ENCODE results near the gene TRIM6.
"Not testable (repeated sequence)": the region's sequence is repeated elsewhere in the genome, so short reads cannot be mapped to it uniquely, and the experiment has no call there.

TRIM6 gene, protein sequence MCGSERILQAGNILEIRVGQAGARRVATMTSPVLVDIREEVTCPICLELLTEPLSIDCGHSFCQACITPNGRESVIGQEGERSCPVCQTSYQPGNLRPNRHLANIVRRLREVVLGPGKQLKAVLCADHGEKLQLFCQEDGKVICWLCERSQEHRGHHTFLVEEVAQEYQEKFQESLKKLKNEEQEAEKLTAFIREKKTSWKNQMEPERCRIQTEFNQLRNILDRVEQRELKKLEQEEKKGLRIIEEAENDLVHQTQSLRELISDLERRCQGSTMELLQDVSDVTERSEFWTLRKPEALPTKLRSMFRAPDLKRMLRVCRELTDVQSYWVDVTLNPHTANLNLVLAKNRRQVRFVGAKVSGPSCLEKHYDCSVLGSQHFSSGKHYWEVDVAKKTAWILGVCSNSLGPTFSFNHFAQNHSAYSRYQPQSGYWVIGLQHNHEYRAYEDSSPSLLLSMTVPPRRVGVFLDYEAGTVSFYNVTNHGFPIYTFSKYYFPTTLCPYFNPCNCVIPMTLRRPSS

GRCh38 chr11:5596607-5597201 is at the start of gene TRIM6:
TRIM6 (plus strand) TSS chr11:5596637; CDS start chr11:5596898, 261 bp downstream.
- Histone ChIP-seq H3K4me3 (peak within 1 kb of the TSS; percentile 10 to 48 (median 38)), H3K27ac (peak within 1 kb of the TSS in 12 of 21 experiments; percentile 7 to 74 (median 50))

DNA sequence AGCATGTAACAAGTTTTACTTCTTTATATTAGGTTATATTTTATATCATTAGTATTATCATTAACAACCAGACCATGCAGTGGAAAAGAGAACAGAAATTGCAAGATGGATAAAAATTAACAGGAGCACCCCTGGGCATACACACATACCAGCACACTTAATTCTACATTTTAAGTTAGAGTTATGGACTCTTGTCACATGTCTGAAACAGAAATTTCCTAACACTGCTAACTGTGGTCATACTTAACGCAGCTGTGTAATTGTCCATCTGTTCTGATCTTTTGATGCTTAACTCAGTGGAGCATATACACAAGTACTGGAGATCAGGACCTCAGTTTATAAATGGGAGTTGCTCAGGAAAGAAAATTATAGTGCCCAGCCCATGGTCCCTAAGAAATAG is 48.5 kb upstream of the TRIM6 start:
- no peak overlapping the region for H3K27ac ChIP-seq

GRCh38 chr11:5548440-5548839 is 48.0 kb upstream of the TRIM6 start, which contains the start of gene OR52H1:
OR52H1 (minus strand) TSS chr11:5548540; CDS start chr11:5545505, 3,035 bp downstream.
- no peak within 1 kb of the TSS for H3K27ac ChIP-seq
- no peak within 1 kb of the TSS for H3K4me3 ChIP-seq

More for the DNA sequence above, 48.5 kb upstream of the TRIM6 start:
- H3K4me3 ChIP-seq, result no peak overlapping the region

DNA sequence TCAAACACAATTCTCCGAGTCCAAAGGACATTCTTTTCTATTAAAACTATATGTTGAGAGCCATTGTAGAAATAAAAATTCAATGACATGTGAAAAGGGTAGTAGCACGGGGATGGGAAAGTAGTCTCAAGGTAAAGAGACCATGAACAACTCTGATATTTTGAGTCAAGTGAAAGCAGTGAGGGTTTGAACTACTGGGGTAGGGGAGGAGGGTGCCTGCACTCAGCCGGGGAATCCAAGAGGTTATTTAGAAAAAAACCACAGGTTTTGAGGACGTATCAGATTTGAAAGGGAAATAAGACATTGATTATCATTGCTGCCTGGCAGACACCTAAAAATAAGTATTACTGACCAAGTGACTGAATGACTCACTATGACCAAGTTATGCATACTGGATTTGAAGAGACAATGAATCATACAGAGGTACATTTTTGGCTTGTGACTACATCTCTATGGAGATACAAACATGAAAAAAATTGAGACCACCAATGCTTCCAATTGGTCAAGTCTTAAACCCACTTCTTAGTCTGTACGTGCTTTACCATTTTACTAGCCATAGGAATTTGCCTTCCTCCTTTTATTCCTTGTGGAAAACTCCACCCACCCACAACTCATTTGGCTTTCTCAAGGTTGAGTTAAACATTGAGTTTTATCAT is 45.9 kb upstream of the TRIM6 start:
- Histone ChIP-seq H3K4me3 (no peak overlapping the region), H3K27ac (no peak overlapping the region)

- Histone ChIP-seq H3K4me3 (no peak overlapping the region), H3K27ac (no peak overlapping the region)
Measured at GRCh38 chr11:5553343-5553742, 43.1 kb upstream of the TRIM6 start.

DNA sequence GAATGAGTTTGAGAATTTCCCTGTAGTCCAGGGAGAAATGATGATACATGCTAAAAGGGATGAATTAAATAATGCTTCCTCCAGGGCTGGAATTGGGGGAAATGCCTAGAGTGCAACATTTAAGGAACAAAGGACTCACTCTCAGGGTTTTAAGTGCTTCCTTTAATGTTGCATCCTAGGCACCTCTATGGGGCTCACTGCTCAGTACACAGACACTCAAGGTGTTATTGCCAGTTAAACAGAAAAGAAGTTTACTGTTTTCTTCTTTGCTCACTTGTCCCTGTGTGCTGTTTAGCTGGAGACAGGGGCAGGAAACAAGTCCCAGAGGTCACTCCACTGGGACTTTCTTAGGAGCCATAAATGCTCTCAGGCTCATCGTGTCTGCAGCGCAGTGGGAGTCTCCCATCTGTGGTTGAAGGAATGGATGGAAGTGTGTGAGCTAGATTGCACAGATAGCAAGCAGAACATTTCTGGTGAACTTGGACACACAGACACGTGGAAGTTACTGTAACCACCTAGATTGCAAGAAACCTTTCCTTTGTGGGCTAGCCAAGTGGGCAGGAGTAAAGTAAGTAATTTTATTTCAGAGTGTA is 39.7 kb upstream of the TRIM6 start:
- Histone ChIP-seq H3K27ac (no peak overlapping the region), H3K4me3 (no peak overlapping the region)

DNA sequence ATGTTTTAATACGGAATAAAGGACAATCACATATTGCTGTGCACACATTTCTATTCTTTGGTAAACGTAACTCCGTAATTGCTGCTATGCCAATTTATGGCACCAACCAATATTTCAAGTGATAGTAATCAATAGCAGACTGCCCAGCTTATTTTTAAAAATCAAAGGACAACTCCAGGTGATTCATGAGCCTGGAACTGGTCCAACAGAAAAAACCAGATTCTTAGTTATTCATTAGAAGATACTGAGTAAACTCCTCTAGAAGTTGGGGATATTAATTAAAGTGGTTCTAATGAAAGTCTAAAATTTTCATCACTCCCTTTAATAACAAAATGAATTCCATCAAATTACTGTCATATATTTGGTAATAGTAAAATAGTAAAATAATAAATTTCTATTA is 38.7 kb upstream of the TRIM6 start:
- no peak overlapping the region for H3K27ac ChIP-seq

DNA sequence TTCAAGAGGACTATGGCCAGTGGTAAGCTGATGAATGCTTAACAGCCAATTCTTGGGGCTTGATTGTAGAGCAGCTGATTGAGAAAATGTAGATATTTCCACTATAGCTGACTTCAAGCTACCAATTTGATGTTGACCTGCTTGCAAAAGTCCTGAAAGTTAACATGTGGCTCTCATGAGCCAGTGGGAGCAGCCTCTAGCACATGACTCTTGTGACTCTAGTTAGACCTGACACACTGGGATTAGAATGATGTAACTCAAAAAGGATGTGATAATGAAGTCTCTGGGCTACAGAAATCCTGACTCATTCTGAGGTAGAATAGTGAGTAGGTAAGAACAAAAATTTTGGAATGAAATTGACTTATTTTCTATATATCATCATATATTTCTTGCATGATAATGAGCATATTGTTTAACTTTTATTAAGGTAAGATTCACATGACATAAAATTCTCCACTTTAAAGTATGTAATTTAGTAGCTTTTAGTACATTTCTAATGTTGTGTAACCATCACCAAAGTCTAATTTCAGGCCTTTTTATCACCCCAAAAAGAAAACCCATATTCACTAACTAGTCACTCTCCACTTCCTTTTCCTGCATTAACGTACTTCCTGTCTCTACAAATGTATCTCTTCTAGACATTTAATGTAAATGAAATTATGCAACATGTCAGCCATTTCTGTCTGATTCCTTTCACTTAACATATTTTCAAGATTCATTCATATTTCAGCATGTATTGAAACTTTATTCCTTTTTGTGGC is 32.0 kb upstream of the TRIM6 start:
- Histone ChIP-seq H3K4me3 (no peak overlapping the region), H3K27ac (no peak overlapping the region)

More for the DNA sequence above, 38.7 kb upstream of the TRIM6 start:
- no peak overlapping the region for H3K4me3 ChIP-seq

- no peak overlapping the region for H3K4me3 ChIP-seq
- no peak overlapping the region for H3K27ac ChIP-seq
Measured at GRCh38 chr11:5574654-5575053, 21.8 kb upstream of the TRIM6 start.

DNA sequence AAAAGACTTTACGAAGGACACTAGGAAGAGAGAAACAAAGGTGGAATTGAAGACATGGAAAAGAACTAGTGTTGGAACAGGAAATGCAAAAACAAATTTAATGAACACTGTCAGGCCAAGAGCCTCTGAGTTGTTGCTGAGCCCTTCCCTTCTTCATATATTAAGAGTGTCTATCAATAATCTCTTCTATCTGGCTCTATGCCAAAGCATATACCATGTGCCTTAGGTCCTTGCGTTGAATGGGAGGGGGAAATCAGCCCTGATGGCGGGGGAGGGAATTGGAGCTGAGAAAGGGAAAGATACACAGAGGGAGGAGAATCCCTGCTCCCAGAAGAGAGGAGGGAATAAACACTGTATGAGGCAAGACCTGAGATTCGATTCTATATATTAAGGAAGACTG is 21.3 kb upstream of the TRIM6 start:
- H3K4me3 ChIP-seq, result no peak overlapping the region

GRCh38 chr11:5577101-5577500 is 19.3 kb upstream of the TRIM6 start:
- no peak overlapping the region for H3K27ac ChIP-seq

More for the DNA sequence above, 21.3 kb upstream of the TRIM6 start:
- no peak overlapping the region for H3K27ac ChIP-seq

DNA sequence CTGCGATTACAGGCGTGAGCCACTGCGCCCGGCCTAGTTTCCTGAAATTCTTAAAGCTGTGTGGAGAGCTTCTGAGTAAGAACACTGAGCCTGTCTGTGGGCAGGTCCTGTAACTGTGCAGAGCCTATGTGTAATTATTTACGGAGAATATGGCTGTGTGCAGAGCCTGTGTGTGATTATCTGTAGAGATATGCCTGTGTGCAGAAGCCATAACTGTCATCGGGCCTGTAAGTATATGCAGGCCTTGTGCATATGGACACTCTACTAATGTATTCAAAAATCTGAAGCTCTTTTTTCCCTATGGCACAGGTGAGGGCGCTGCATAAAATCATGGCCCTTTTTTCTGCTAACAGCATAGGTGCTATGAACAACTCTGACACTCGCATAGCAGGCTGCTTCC is 15.9 kb upstream of the TRIM6 start, which contains the start of gene OR52B6:
TSS of gene OR52B6 (plus strand) at position 301 of the 400 bp plus-strand sequence. CDS start at position 301, 0 bp downstream.
- no peak within 1 kb of the TSS for H3K4me3 ChIP-seq
- H3K27ac ChIP-seq, result no peak within 1 kb of the TSS

More at GRCh38 chr11:5577101-5577500, 19.3 kb upstream of the TRIM6 start:
- H3K4me3 ChIP-seq, result no peak overlapping the region

GRCh38 chr11:5581014-5581413 is 15.4 kb upstream of the TRIM6 start:
- no peak overlapping the region for H3K4me3 ChIP-seq
- H3K27ac ChIP-seq, result no peak overlapping the region

GRCh38 chr11:5584458-5584857 is 12.0 kb upstream of the TRIM6 start:
- H3K27ac ChIP-seq, H3K4me3 ChIP-seq: not testable (repeated sequence)

DNA sequence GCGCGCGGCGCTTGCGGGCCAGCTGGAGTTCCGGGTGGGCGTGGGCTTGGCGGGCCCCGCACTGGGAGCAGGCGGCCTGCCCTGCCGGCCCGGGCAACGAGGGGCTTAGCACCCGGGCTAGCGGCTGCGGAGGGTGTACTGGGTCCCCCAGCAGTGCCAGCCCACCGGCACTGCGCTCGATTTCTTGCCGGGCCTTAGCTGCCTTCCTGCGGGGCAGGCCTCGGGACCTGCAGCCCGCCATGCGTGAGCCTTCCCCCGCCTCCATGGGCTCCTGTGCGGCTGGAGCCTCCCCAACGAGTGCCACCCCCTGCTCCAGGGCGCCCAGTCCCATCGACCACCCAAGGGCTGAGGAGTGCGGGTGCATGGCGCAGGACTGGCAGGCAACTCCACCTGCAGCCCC is 6.5 kb upstream of the TRIM6 start:
- H3K27ac ChIP-seq, H3K4me3 ChIP-seq: not testable (repeated sequence)

DNA sequence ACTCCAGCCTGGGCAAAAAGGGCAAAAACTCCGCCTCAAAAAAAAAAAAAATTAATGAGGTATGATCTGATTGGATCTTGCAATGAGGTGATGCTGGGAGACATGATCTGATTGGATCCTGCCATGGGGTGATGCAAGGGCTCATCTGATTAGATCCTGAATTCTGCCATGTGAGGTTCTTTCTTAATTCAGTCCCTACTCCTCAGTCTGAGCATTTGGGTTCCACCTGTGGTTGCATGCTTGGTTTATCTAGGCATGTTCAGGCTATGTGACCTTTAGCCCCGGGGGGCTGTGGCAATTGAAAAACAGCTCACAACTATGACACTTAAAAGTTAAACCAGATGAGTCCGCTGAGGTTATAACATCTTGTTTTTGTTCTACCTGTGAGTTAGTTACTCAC is 4.8 kb upstream of the TRIM6 start:
- Histone ChIP-seq H3K4me3 (no peak overlapping the region), H3K27ac (no peak overlapping the region)

DNA sequence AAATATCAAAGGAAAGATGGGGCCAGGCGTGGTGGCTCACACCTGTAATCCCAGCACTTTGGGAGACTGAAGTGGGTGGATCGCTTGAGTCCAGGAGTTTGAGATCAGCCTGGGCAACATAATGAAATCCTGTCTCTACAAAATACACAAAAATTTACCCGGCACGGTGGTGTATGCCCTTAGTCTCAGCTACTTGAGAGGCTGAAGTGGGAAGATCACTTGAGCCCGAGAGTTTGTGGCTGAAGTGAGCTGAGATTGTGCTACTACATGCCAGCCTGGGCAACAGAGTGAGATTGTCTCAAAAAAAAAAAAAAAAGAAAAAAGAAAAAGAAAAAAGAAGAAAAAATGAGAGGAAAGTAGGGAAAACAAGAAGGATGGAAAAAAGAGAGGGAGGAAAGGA is 3.8 kb upstream of the TRIM6 start:
- Histone ChIP-seq H3K27ac (no peak overlapping the region), H3K4me3 (no peak overlapping the region)

DNA sequence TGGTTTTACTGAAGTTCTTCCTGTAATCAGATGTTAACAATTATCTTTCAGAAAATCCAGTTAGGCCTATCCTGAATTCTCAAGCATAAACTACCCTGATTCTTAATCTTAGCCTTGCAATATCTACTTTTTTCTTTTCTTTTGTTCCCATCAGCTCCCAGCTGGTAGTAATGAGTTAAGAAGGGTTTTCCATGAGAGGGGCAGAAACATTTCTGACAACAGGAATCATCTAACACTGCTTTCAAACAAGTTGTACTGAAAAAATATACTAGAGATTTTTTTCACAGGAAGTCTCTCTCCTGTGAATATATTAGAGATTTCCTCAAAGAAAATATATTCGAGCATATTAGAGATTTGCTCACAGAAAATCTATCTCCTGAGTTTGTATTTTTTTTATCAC is 3.3 kb upstream of the TRIM6 start:
- Histone ChIP-seq H3K4me3 (no peak overlapping the region), H3K27ac (no peak overlapping the region)

- Histone ChIP-seq H3K27ac (no peak overlapping the region), H3K4me3 (no peak overlapping the region)
Measured at GRCh38 chr11:5597953-5598352, 1.5 kb downstream of the TRIM6 start.
